H1 (cell line): ENCODE data around the gene SLC8A1. TPM values are rescaled to one million over a fixed set of nuclear protein-coding genes. Genes with fewer than 3 reads are reported as not detected.

Source experiments
- CTCF ChIA-PET: fragments of 300-600 bp; sonication (Branson Sonifier 250); formaldehyde crosslinking; loops from one replicate; lab custom pipeline; 2021; ENCODE audit not compliant: partially characterized antibody; lab: Charles Lee
- POLR2A ChIA-PET: fragments of 300-600 bp; sonication (Branson Sonifier 250); formaldehyde crosslinking; loops from one replicate; lab custom pipeline; 2021; ENCODE audit warnings: inconsistent platforms; ENCODE audit not compliant: partially characterized antibody; lab: Charles Lee
- DNase-seq, 2 experiments: peaks; one replicate each; pipeline versions ENCODE4 v3.0.0 to v3.0.0-alpha.2; 2010 to 2022; ENCODE audit warnings: low spot score in 2 of 2, low read depth in 1 of 2, mixed read lengths in 1 of 2
- FAIRE-seq: peaks from 2 replicates; lab custom pipeline; 2011; peaks lifted over from hg19 to GRCh38; lab: Jason Lieb, UNC
- H2AFZ ChIP-seq: 2 replicates; pipeline ENCODE4 v1.8.1; 2012; ENCODE audit warnings: low read length, inconsistent platforms
- H2AK5ac ChIP-seq: 2 replicates; pipeline ENCODE4 v1.6.1; 2013; ENCODE audit warnings: low read depth, low read length
- H2BK120ac ChIP-seq: replicated peaks from 2 replicates; pipeline ENCODE3; 2013; ENCODE audit warnings: low read depth, low read length, inconsistent platforms
- H2BK12ac ChIP-seq: 2 replicates; pipeline ENCODE4 v1.6.1; 2013; ENCODE audit warnings: low read depth, low read length
- H2BK15ac ChIP-seq: 2 replicates; pipeline ENCODE4 v1.6.1; 2013; ENCODE audit warnings: low read length
- H2BK20ac ChIP-seq: 2 replicates; pipeline ENCODE4 v1.6.1; 2013; ENCODE audit warnings: low read length
- H2BK5ac ChIP-seq: 2 replicates; pipeline ENCODE4 v1.6.1; 2013; ENCODE audit warnings: low read depth, low read length
- H3K14ac ChIP-seq: 2 replicates; pipeline ENCODE4 v1.6.1; 2013; ENCODE audit warnings: inconsistent platforms; ENCODE audit not compliant: insufficient read length
- H3K18ac ChIP-seq: 2 replicates; pipeline ENCODE4 v1.6.1; 2013; ENCODE audit warnings: low read length; ENCODE audit errors: extremely low read depth
- H3K23ac ChIP-seq: 2 replicates; pipeline ENCODE4 v1.6.1; 2013; ENCODE audit warnings: inconsistent platforms; ENCODE audit not compliant: insufficient read length
- H3K23me2 ChIP-seq: 2 replicates; pipeline ENCODE4 v1.6.1; 2013; ENCODE audit warnings: low read depth, low read length
- H3K27ac ChIP-seq: 2 replicates; pipeline ENCODE4 v1.6.1; 2011; ENCODE audit warnings: low read depth, low read length, inconsistent platforms
- H3K27me3 ChIP-seq, 4 experiments: replicated peaks in 1 of 4; 1 replicate in 1 of 4; 2 replicates in 3 of 4; pipeline versions ENCODE4 v1.6.1 to v1.8.1; 2011 to 2013; ENCODE audit warnings: low read length in 3 of 4, mild to moderate bottlenecking in 3 of 4, inconsistent platforms in 2 of 4, mixed read lengths in 2 of 4, moderate library complexity in 1 of 4; ENCODE audit not compliant: control insufficient read depth in 3 of 4, insufficient read depth in 3 of 4; ENCODE audit errors: extremely low read depth in 1 of 4
- H3K36me3 ChIP-seq, 4 experiments: 2 replicates each; pipeline versions ENCODE4 v1.6.1 to v1.8.1; 2011 to 2013; ENCODE audit warnings: mild to moderate bottlenecking in 4 of 4, low read length in 3 of 4, moderate library complexity in 2 of 4, control low read depth in 1 of 4, inconsistent platforms in 1 of 4; ENCODE audit not compliant: insufficient read depth in 4 of 4, control insufficient read depth in 2 of 4
- H3K4ac ChIP-seq: replicated peaks from 2 replicates; pipeline ENCODE3; 2013; ENCODE audit warnings: low read length, low read depth, mixed read lengths, inconsistent platforms; ENCODE audit not compliant: insufficient read length
- H3K4me1 ChIP-seq, 4 experiments: replicated peaks in 1 of 4; 1 replicate in 1 of 4; 2 replicates in 3 of 4; pipeline versions ENCODE4 v1.6.1 to v1.8.1; 2011 to 2013; ENCODE audit warnings: low read length in 3 of 4, inconsistent platforms in 2 of 4, mixed read lengths in 1 of 4; ENCODE audit not compliant: insufficient read depth in 4 of 4, control insufficient read depth in 3 of 4
- H3K4me2 ChIP-seq, 2 experiments: 2 replicates each; pipeline versions ENCODE4 v1.6.1 to v1.8.1; 2011 to 2013; ENCODE audit warnings: low read depth in 2 of 2, low read length in 2 of 2, control low read depth in 1 of 2, inconsistent platforms in 1 of 2, mild to moderate bottlenecking in 1 of 2; ENCODE audit not compliant: insufficient read depth in 1 of 2
- H3K4me3 ChIP-seq, 4 experiments: fragments of 200-600, 300-600 bp in 1 of 4; sonication (generic), shearing (Covaris generic), sonication (Bioruptor Twin) in 1 of 4; 2 replicates each; pipeline versions ENCODE4 v1.5.1 to v1.8.1; 2011 to 2016; ENCODE audit warnings: low read length in 4 of 4, low read depth in 3 of 4, control low read depth in 2 of 4, inconsistent platforms in 2 of 4, mild to moderate bottlenecking in 2 of 4, mixed read lengths in 1 of 4, moderate library complexity in 1 of 4; ENCODE audit not compliant: insufficient read depth in 2 of 4; ENCODE audit errors: extremely low read depth in 1 of 4
- H3K56ac ChIP-seq: replicated peaks from 2 replicates; pipeline ENCODE3; 2013; ENCODE audit warnings: low read depth, mild to moderate bottlenecking, mixed read lengths, low read length, inconsistent platforms; ENCODE audit not compliant: insufficient read length
- H3K79me1 ChIP-seq: 2 replicates; pipeline ENCODE4 v1.6.1; 2013; ENCODE audit warnings: low read depth, low read length, control low read depth
- H3K79me2 ChIP-seq, 2 experiments: 2 replicates each; pipeline versions ENCODE4 v1.6.1 to v1.8.1; 2012 to 2013; ENCODE audit warnings: low read length in 2 of 2, mild to moderate bottlenecking in 2 of 2, inconsistent platforms in 1 of 2; ENCODE audit not compliant: insufficient read depth in 2 of 2, control insufficient read depth in 1 of 2
- H3K9ac ChIP-seq, 4 experiments: replicated peaks in 1 of 4; 1 replicate in 1 of 4; 2 replicates in 3 of 4; pipeline versions ENCODE4 v1.6.1 to v1.8.1; 2011 to 2013; ENCODE audit warnings: low read depth in 3 of 4, low read length in 3 of 4, control low read depth in 2 of 4, mild to moderate bottlenecking in 2 of 4, moderate library complexity in 2 of 4, inconsistent platforms in 1 of 4; ENCODE audit errors: extremely low read depth in 1 of 4
- H3K9me3 ChIP-seq, 2 experiments: 2 replicates each; pipeline versions ENCODE4 v1.6.1 to v1.8.1; 2012 to 2013; ENCODE audit warnings: mild to moderate bottlenecking in 2 of 2, moderate library complexity in 2 of 2, control low read depth in 1 of 2, inconsistent platforms in 1 of 2, low read depth in 1 of 2, low read length in 1 of 2, mixed read lengths in 1 of 2; ENCODE audit not compliant: insufficient read depth in 2 of 2
- H4K20me1 ChIP-seq, 2 experiments: replicated peaks in 1 of 2; 2 replicates each; pipeline versions ENCODE3 to v1.8.1; 2011 to 2013; ENCODE audit warnings: inconsistent platforms in 2 of 2, low read length in 2 of 2, mild to moderate bottlenecking in 1 of 2; ENCODE audit not compliant: insufficient read depth in 2 of 2, control insufficient read depth in 1 of 2
- H4K5ac ChIP-seq: 2 replicates; pipeline ENCODE4 v1.6.1; 2013; ENCODE audit warnings: low read length, low read depth, mixed read lengths, inconsistent platforms; ENCODE audit not compliant: insufficient read length
- H4K8ac ChIP-seq: 2 replicates; pipeline ENCODE4 v1.8.0; 2013; ENCODE audit warnings: mild to moderate bottlenecking, moderate library complexity, low read length, inconsistent platforms; ENCODE audit not compliant: insufficient read depth; ENCODE audit errors: extremely low read depth
- H4K91ac ChIP-seq: replicated peaks from 2 replicates; pipeline ENCODE3; 2013; ENCODE audit warnings: low read length, mixed read lengths, inconsistent platforms; ENCODE audit not compliant: insufficient read length
- BCL11A ChIP-seq, 2 experiments: IDR thresholded peaks; one replicate each; pipeline ENCODE4 v1.6.1; 2011; ENCODE audit warnings: low read depth in 2 of 2, low read length in 2 of 2, mild to moderate bottlenecking in 2 of 2
- CBX5 ChIP-seq: fragments of 300-800, 300-1000 bp; sonication (generic); IDR thresholded peaks from 2 replicates; pipeline ENCODE4 v1.7.1; 2016; ENCODE audit warnings: antibody characterized with exemption, low read length, low read depth
- POU5F1 ChIP-seq: IDR thresholded peaks from 2 replicates; pipeline ENCODE4 v1.6.1; 2011; ENCODE audit warnings: low read depth, mild to moderate bottlenecking, low read length, moderate library complexity
- TAF7 ChIP-seq: optimal IDR thresholded peaks from 2 replicates; pipeline ENCODE3; 2011; ENCODE audit warnings: low read depth, mild to moderate bottlenecking, inconsistent platforms, low read length, moderate library complexity, borderline replicate concordance
- TCF12 ChIP-seq: IDR thresholded peaks from 2 replicates; pipeline ENCODE4 v1.6.1; 2011; ENCODE audit warnings: low read depth, mild to moderate bottlenecking, low read length
- YY1 ChIP-seq: IDR thresholded peaks from 2 replicates; pipeline ENCODE4 v1.6.1; 2011; ENCODE audit warnings: low read depth, mild to moderate bottlenecking, low read length
- WGBS, 2 experiments: shearing (Covaris generic) in 1 of 2; methylation state at CpG; one replicate each; pipeline versions ENCODE4 v1.1.6 to v1.1.7; 2013 to 2015; ENCODE audit warnings: low lambda C conversion rate in 2 of 2, mixed read lengths in 2 of 2, inconsistent platforms in 1 of 2, low coverage in 1 of 2, missing lambda C conversion rate in 1 of 2; ENCODE audit not compliant: insufficient replicate concordance in 2 of 2, insufficient coverage in 1 of 2, insufficient read length in 1 of 2; ENCODE audit errors: extremely low coverage in 1 of 2, missing lambda C conversion rate in 1 of 2; 5-methylcytosine and 5-hydroxymethylcytosine counted together
- polyA plus RNA-seq, 7 experiments: library from polyadenylated mRNA; depleted of rRNA in 3 of 7; stranded (reverse) in 5 of 7; unstranded in 2 of 7; fragments of >200 nt in 5 of 7; fragments of 200-250 nt in 2 of 7; gene quantifications; 1 replicate in 5 of 7; 2 replicates in 1 of 7; 4 replicates in 1 of 7; pipeline versions ENCODE4 v1.2.1 to v1.2.3, GENCODE V29; 2011 to 2013; ENCODE audit warnings: missing spikeins in 2 of 7, mixed read lengths in 2 of 7
- total RNA-seq: library from RNA; stranded (reverse); fragmentation: NEBNext Ultra II Directional; extraction: Animal tissue kit (Norgen Biotek cat#: 25700); gene quantifications from 2 replicates; pipeline ENCODE4 v1.2.1, GENCODE V29; 2021
- TF ChIP-seq, protein P1 (sequence below): IDR thresholded peaks from 2 replicates; pipeline ENCODE4 v1.6.1; 2012; ENCODE audit warnings: low read length, inconsistent platforms

Gene SLC8A1
- total and polyA plus RNA-seq, 2 of the 8 experiments (the other 6 are each of a cell fraction or from before 2014, with no cell fraction given): 0.68 to 3.6 TPM

DNA sequence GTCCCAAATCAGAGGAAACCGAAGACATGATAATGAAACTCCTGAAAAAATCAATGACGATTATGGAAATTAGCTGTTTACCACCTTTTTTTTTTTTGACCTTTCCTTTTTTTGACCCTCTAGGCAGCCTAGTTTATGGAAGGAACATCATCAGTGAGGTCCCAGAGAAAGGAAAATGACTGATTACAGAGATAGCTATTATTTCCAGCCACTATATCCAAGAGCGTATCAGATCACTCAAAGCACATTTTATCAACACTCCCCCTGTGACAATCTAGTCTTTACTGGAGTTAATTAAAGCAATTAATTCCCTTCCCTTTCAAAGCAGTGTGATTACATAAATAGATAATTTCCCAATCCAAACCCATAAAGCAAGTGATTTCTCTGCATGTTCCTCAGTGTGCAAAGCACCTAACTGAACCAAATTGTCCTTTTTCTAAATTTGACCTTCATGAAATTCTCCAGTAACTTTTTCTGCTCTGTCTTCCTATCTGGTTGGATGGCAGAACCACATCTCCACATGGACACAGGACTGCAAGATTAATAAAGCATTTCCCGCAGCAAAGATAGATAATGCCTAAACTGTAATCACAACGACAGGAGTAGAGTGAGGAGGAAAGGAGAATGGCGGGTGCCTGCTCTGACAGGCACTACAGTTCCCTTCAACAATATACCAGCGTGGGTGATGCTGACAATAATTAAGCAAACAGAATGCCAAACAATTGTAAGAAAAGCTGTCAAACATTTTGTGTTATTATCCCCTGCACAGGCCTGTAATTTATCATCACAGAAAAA lies 194.4 kb downstream of the SLC8A1 start:
- no peak overlapping the region for H3K23ac ChIP-seq
- H2BK12ac ChIP-seq: no peak overlapping the region
- H3K9me3 ChIP-seq: no peaks in the 10 kb centered on the region
- CTCF ChIA-PET: interaction anchor here (0.8 to 2.0 kb wide), 11 partner anchors 8 to 344 kb away, joined by 3 to 23 read pairs (median 3); no protein-coding TSS in a partner anchor
- H3K4me2 ChIP-seq: no peak overlapping the region
- POLR2A ChIA-PET: no interaction called here
- no peaks in the 10 kb centered on the region for H3K79me1 ChIP-seq
- H4K91ac ChIP-seq: no peak overlapping the region
- H2BK15ac ChIP-seq: no peak overlapping the region
- H4K20me1 ChIP-seq: no peaks in the 10 kb centered on the region
- H3K18ac ChIP-seq: no peak overlapping the region
- H3K27ac ChIP-seq: no peak overlapping the region
- no peak overlapping the region for H2BK120ac ChIP-seq
- H2AK5ac ChIP-seq: no peak overlapping the region
- H3K56ac ChIP-seq: no peak overlapping the region
- H3K79me2 ChIP-seq: no peaks in the 10 kb centered on the region
- no peaks in the 10 kb centered on the region for H3K4me1 ChIP-seq
- 79% methylated on average over 7 of the region's 7 CpGs; no CpG with 5 or more reads in 1 of the 2 experiments for WGBS, 2 experiments
- FAIRE-seq: no peak
- no peak overlapping the region for H3K4ac ChIP-seq
- no peaks in the 10 kb centered on the region for H3K27me3 ChIP-seq
- H2BK5ac ChIP-seq: no peak overlapping the region
- H2AFZ ChIP-seq: no peak overlapping the region
- no peak overlapping the region for H2BK20ac ChIP-seq
- no peak for DNase-seq
- H4K5ac ChIP-seq: no peak overlapping the region
- H3K14ac ChIP-seq: no peak overlapping the region
- no peaks in the 10 kb centered on the region for H3K23me2 ChIP-seq
- no peaks in the 10 kb centered on the region for H3K36me3 ChIP-seq
- no peak overlapping the region for H3K4me3 ChIP-seq
- TF ChIP-seq, protein P1, sequence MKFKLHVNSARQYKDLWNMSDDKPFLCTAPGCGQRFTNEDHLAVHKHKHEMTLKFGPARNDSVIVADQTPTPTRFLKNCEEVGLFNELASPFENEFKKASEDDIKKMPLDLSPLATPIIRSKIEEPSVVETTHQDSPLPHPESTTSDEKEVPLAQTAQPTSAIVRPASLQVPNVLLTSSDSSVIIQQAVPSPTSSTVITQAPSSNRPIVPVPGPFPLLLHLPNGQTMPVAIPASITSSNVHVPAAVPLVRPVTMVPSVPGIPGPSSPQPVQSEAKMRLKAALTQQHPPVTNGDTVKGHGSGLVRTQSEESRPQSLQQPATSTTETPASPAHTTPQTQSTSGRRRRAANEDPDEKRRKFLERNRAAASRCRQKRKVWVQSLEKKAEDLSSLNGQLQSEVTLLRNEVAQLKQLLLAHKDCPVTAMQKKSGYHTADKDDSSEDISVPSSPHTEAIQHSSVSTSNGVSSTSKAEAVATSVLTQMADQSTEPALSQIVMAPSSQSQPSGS: no peak
- no peak for TF ChIP-seq TCF12
- no peak for TF ChIP-seq YY1
- TF ChIP-seq TAF7: no peak
- TF ChIP-seq POU5F1: no peak
- TF ChIP-seq BCL11A (IDR thresholded peaks at IDR 0.05; ENCODE audit: low read depth in 2 of 2, low read length in 2 of 2): no peak
- no peak for TF ChIP-seq CBX5
- no peak overlapping the region for H3K9ac ChIP-seq
- H4K8ac ChIP-seq: no peak overlapping the region
